HepG2 (cell line): ENCODE results near the gene POLR2J3.
"Not testable (repeated sequence)": the region's sequence is repeated elsewhere in the genome, so short reads cannot be mapped to it uniquely, and the experiment has no call there.

Experiments
- JUNB ChIP-seq: sonication (generic); formaldehyde crosslinking; IDR thresholded peaks from 2 replicates; pipeline ENCODE4 v1.8.0; 2022; ENCODE audit warnings: missing genetic modification reagents, mild to moderate bottlenecking, borderline replicate concordance
- MYC ChIP-seq: sonication (generic); formaldehyde crosslinking; IDR thresholded peaks from 2 replicates; pipeline ENCODE4 v1.9.0; 2021; ENCODE audit warnings: missing genetic modification reagents, borderline replicate concordance
- ZBTB21 ChIP-seq: sonication (generic); formaldehyde crosslinking; IDR thresholded peaks from 2 replicates; pipeline ENCODE4 v1.4.0; 2020; ENCODE audit warnings: missing genetic modification reagents
- TF ChIP-seq, protein P1 (sequence below): sonication (generic); formaldehyde crosslinking; IDR thresholded peaks from 2 replicates; pipeline ENCODE4 v1.5.0; 2020; ENCODE audit warnings: mild to moderate bottlenecking, missing genetic modification reagents, moderate library complexity

DNA sequence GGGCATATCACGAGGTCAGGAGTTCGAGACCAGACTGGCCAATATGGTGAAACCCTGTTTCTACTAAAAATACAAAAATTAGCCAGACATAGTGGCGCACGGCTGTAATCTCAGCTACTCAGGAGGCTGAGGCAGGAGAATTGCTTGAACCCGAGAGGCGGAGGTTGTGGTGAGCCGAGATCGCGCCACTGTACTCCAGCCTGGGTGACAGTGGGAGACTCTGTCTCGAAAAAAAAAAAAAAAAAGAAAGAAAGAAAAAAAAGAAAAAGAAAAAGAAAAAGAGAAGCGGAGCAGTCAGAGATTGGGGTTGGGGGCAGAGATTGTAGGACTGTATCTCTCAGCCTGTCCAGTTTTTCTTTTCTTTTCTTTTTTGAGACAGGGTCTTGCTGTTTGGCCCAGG, 29.6 kb downstream of the POLR2J3 start:
- TF ChIP-seq, protein P1, sequence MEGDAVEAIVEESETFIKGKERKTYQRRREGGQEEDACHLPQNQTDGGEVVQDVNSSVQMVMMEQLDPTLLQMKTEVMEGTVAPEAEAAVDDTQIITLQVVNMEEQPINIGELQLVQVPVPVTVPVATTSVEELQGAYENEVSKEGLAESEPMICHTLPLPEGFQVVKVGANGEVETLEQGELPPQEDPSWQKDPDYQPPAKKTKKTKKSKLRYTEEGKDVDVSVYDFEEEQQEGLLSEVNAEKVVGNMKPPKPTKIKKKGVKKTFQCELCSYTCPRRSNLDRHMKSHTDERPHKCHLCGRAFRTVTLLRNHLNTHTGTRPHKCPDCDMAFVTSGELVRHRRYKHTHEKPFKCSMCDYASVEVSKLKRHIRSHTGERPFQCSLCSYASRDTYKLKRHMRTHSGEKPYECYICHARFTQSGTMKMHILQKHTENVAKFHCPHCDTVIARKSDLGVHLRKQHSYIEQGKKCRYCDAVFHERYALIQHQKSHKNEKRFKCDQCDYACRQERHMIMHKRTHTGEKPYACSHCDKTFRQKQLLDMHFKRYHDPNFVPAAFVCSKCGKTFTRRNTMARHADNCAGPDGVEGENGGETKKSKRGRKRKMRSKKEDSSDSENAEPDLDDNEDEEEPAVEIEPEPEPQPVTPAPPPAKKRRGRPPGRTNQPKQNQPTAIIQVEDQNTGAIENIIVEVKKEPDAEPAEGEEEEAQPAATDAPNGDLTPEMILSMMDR (CRISPR knock-in tag) = not testable (repeated sequence)
- TF ChIP-seq ZBTB21 (CRISPR knock-in tag); MYC; JUNB: not testable (repeated sequence)
